Activated CD8-positive, alpha-beta T cell treated with anti-CD3 and anti-CD28 coated beads, Interleukin-2, amount 10 ng/mL, durations not matched to agents 7 days and 5 days (primary cell): ENCODE data around the gene FOXD2. TPM values are rescaled to one million over a fixed set of nuclear protein-coding genes. Genes with fewer than 3 reads are reported as not detected.
A peak's percentile ranks its signal among the peaks of the same experiment; 100 is the strongest.

Experiments used
- ATAC-seq: fragments of 150-1000 bp; cut with Tn5 transposase; one replicate; pipeline ENCODE4 v1.10.0; 2021; ENCODE audit warnings: moderate library complexity
- CTCF ChIA-PET: fragments of 350-600 bp; sonication (Branson Sonifier 250); formaldehyde crosslinking; loops from one replicate; lab custom pipeline; 2021; ENCODE audit warnings: antibody characterized with exemption; lab: Charles Lee
- POLR2A ChIA-PET: fragments of 350-600 bp; sonication (Branson Sonifier 250); formaldehyde crosslinking; loops from one replicate; lab custom pipeline; 2021; ENCODE audit warnings: antibody characterized with exemption; lab: Charles Lee
- DNase-seq: peaks from one replicate; pipeline ENCODE4 v3.0.0-alpha.2; 2020
- H3K27ac Mint-ChIP-seq: one replicate; pipeline ENCODE4 v1.8.0; 2021; ENCODE audit warnings: mild to moderate bottlenecking, mixed read lengths
- H3K27me3 Mint-ChIP-seq: one replicate; pipeline ENCODE4 v1.8.0; 2021; ENCODE audit warnings: low read depth, mixed read lengths
- H3K36me3 Mint-ChIP-seq: one replicate; pipeline ENCODE4 v1.8.0; 2021; ENCODE audit warnings: low read depth, mixed read lengths
- H3K4me1 Mint-ChIP-seq: one replicate; pipeline ENCODE4 v1.8.0; 2021; ENCODE audit warnings: low read depth, mixed read lengths
- H3K4me3 Mint-ChIP-seq: one replicate; pipeline ENCODE4 v1.8.0; 2021; ENCODE audit warnings: mild to moderate bottlenecking, mixed read lengths
- H3K9me3 Mint-ChIP-seq: one replicate; pipeline ENCODE4 v1.8.0; 2022; ENCODE audit warnings: mixed read lengths; ENCODE audit not compliant: insufficient read depth
- total RNA-seq, 2 experiments: library from RNA; stranded (reverse); gene quantifications; one replicate each; pipeline ENCODE4 v1.2.3, GENCODE V29; 2021

FOXD2 gene
- total RNA-seq, 2 experiments from 2014 or later, result 0.24 to 0.31 TPM

DNA sequence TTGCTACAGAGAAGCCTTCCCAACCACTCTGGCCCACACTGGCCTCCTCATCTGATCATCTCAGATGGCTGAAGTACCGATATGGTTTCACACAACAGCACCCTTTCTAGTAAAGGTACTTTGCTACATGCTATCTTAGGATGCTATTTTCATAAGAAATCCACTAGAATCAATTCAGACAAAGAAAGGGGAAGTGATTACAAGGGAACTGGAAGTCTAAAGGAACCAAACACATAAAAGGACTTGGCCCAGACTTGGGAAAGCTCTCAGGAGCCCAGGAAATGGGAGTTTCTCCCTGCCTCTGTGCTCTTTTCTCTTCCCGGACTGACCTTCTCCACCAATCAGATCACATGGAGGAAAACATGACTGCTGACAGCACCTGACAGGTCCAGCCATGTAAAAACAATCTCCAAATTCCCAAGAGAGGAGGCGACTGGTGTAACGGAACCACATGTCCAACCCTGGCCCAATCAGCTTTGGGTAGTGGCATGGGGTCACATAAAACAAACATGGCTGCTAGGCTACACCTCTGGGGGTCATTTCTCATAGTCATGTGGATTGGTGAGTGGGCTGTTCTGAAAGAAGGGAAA, 34.4 kb upstream of the FOXD2 start:
- ATAC-seq, result no peak
- Mint-ChIP-seq H3K36me3 (no peaks in the 10 kb centered on the region), H3K27me3 (peaks cover 22% of the 10 kb centered on the region), H3K4me1 (no peaks in the 10 kb centered on the region), H3K9me3 (no peaks in the 10 kb centered on the region), H3K27ac (no peak overlapping the region), H3K4me3 (no peak overlapping the region)
- ChIA-PET POLR2A (no interaction called here), CTCF (no interaction called here)
- no peak for DNase-seq

DNA sequence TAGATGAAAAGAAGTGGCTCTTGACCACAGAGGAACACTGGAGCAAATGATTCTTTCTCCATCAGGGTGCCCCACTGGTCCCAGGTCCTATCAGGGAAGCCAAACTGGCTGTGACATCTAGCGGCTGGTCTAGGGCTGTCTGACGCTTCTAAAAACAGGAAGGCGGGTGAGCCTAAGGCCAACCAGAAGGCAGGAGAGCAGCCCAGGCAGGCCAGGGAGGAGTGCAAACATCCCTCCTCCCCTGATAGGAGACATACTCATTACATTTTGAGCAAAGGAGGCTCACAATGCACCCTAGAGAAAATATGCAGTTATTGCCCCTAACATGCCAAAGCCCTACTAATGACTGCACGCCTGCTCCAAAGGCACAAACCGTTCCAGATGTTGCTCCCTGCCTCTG, 32.1 kb upstream of the FOXD2 start:
- ATAC-seq (no peak), DNase-seq (no peak)
- Mint-ChIP-seq H3K9me3 (no peaks in the 10 kb centered on the region), H3K27me3 (peaks cover 33% of the 10 kb centered on the region), H3K4me1 (no peaks in the 10 kb centered on the region), H3K4me3 (no peak overlapping the region), H3K36me3 (no peaks in the 10 kb centered on the region), H3K27ac (no peak overlapping the region)
- CTCF ChIA-PET, result interaction anchor here (2.8 kb wide), 1 partner anchor 32 kb away, joined by 12 read pairs; the partner anchor contains the start of gene FOXD2
- POLR2A ChIA-PET, result no interaction called here

DNA sequence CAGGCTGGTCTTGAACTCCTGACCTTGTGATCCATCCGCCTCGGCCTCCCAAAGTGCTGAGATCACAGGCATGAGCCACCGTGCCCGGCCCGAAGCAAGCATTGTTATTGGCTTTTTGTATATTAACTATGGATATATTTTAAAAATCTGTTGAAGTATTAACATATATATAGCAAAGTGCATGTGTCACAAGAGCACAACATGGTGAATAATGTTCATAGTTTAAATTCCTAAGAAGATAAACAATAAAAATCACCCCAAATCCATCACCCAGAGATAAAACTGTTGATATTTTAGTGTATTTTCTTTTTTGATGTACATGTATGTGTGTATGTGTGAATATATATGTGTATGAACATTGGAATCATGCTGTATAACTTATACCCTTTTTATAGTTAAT, 30.9 kb upstream of the FOXD2 start:
- Mint-ChIP-seq H3K4me1 (no peaks in the 10 kb centered on the region), H3K9me3 (no peaks in the 10 kb centered on the region), H3K4me3 (no peak overlapping the region), H3K27me3 (peaks cover 32% of the 10 kb centered on the region), H3K36me3 (no peaks in the 10 kb centered on the region), H3K27ac (no peak overlapping the region)
- ATAC-seq (no peak), DNase-seq (no peak)
- POLR2A ChIA-PET, result no interaction called here
- CTCF ChIA-PET, result interaction anchor here (2.8 kb wide), 1 partner anchor 31 kb away, joined by 12 read pairs; the partner anchor contains the start of gene FOXD2

GRCh38 chr1:47407481-47407880, 30.4 kb upstream of the FOXD2 start:
- Mint-ChIP-seq H3K4me3 (no peak overlapping the region), H3K27me3 (peaks cover 28% of the 10 kb centered on the region), H3K4me1 (no peaks in the 10 kb centered on the region), H3K9me3 (no peaks in the 10 kb centered on the region), H3K27ac (no peak overlapping the region), H3K36me3 (no peaks in the 10 kb centered on the region)
- ChIA-PET CTCF (interaction anchor here (0.6 to 2.8 kb wide), 2 partner anchors 30 to 404 kb away, joined by 3 to 12 read pairs; partner anchors contain the start of gene FOXD2), POLR2A (no interaction called here)
- no peak for DNase-seq
- no peak for ATAC-seq

GRCh38 chr1:47409311-47410067, 28.4 kb upstream of the FOXD2 start:
- no peaks in the 10 kb centered on the region for H3K4me1 Mint-ChIP-seq
- ChIA-PET POLR2A (no interaction called here), CTCF (no interaction called here)
- no peak overlapping the region for H3K27ac Mint-ChIP-seq
- H3K27me3 Mint-ChIP-seq, result peaks cover 35% of the 10 kb centered on the region
- ATAC-seq, result no peak
- H3K4me3 Mint-ChIP-seq, result no peak overlapping the region
- no peaks in the 10 kb centered on the region for H3K36me3 Mint-ChIP-seq
- no peaks in the 10 kb centered on the region for H3K9me3 Mint-ChIP-seq
- DNase-seq, result no peak

DNA sequence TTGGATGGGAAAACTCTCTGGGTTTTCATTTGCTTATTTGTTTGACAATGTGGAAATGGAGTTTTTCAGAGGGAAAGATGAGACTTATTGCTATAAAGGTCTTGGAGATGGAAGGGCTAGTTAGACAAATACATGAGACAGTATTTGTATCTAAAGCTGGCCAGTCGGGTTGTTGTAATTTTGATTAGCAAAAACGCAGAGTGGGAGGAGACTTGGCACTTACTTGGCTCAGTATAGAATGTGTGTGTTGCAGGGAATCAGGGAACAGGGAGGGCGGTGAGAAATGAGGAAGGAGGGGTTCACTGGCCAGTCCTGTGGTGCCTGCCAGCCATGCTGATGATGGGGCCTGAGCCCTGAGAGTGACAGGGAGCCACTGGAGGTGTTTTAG, 27.8 kb upstream of the FOXD2 start:
- Mint-ChIP-seq H3K36me3 (no peaks in the 10 kb centered on the region), H3K9me3 (no peaks in the 10 kb centered on the region), H3K4me3 (no peak overlapping the region), H3K4me1 (no peaks in the 10 kb centered on the region), H3K27me3 (peaks cover 39% of the 10 kb centered on the region), H3K27ac (no peak overlapping the region)
- ATAC-seq, result no peak
- ChIA-PET POLR2A (no interaction called here), CTCF (no interaction called here)
- no peak for DNase-seq

GRCh38 chr1:47411436-47411835, 26.4 kb upstream of the FOXD2 start:
- Mint-ChIP-seq H3K4me1 (peaks cover under 1% of the 10 kb centered on the region), H3K36me3 (no peaks in the 10 kb centered on the region), H3K9me3 (no peaks in the 10 kb centered on the region), H3K4me3 (no peak overlapping the region), H3K27me3 (peaks cover 38% of the 10 kb centered on the region), H3K27ac (no peak overlapping the region)
- ChIA-PET CTCF (no interaction called here), POLR2A (no interaction called here)
- ATAC-seq (no peak), DNase-seq (no peak)

GRCh38 chr1:47412437-47412836, 25.4 kb upstream of the FOXD2 start:
- peaks cover 5% of the 10 kb centered on the region for H3K4me1 Mint-ChIP-seq
- H3K27ac Mint-ChIP-seq, result no peak overlapping the region
- ATAC-seq (no peak), DNase-seq (no peak)
- no peaks in the 10 kb centered on the region for H3K36me3 Mint-ChIP-seq
- H3K9me3 Mint-ChIP-seq, result no peaks in the 10 kb centered on the region
- ChIA-PET CTCF (no interaction called here), POLR2A (no interaction called here)
- no peak overlapping the region for H3K4me3 Mint-ChIP-seq
- H3K27me3 Mint-ChIP-seq, result peaks cover 44% of the 10 kb centered on the region

DNA sequence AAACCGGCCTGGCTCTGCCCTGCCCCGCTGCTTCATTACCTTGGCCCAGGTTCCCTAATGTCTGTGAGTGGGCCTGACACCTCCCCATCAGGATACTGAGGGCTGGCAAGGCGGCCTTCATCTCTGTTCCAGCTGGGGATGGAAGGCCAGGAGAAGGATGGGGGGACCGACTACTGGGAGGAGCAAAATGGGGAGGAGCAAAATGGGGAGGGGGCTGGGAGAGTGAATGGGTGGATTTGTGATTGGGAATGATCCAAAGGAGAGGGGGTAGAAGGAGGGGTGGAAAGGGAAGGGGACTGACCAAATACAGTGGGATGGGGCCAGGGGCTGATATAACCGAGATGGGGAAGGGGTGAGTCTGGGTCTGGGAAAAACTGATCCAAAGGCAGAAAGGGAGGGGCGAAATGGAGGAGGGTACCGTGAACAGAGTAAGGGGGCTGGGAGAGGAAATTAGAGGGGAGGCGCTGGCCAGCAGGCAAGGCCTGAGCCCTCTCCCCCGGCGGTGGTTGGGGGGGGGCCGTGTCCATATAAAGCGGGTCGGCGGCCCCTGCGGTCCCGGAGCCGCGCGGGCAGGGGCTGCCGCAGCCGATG, 22.0 kb upstream of the FOXD2 start, which contains the start of gene FOXE3:
Gene FOXE3, plus strand, starts transcription at position 558 of the 591 bp plus-strand sequence. Its CDS starts 31 bp downstream, at position 589.
- peaks cover 54% of the 10 kb centered on the region for H3K27me3 Mint-ChIP-seq
- peaks cover 7% of the 10 kb centered on the region for H3K4me1 Mint-ChIP-seq

DNA sequence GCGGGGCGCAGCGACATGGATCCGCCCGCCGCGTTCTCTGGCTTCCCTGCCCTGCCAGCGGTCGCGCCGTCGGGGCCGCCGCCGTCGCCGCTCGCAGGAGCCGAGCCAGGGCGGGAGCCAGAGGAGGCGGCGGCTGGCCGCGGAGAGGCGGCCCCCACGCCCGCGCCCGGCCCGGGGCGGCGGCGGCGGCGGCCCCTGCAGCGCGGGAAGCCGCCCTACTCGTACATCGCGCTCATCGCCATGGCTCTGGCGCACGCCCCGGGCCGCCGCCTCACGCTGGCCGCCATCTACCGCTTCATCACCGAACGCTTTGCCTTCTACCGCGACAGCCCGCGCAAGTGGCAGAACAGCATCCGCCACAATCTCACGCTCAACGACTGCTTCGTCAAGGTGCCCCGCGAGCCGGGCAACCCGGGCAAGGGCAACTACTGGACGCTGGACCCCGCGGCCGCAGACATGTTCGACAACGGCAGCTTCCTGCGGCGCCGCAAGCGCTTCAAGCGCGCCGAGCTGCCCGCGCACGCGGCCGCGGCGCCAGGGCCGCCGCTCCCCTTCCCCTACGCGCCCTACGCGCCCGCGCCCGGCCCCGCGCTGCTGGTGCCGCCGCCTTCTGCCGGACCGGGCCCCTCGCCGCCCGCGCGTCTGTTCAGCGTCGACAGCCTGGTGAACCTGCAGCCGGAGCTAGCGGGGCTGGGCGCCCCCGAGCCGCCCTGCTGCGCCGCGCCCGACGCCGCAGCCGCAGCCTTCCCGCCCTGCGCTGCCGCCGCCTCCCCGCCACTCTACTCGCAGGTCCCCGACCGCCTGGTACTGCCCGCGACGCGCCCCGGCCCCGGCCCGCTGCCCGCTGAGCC, 21.3 kb upstream of the FOXD2 start:
- H3K27ac Mint-ChIP-seq, result no peak overlapping the region
- H3K9me3 Mint-ChIP-seq, result no peaks in the 10 kb centered on the region
- H3K4me1 Mint-ChIP-seq, result peaks cover 7% of the 10 kb centered on the region
- no peaks in the 10 kb centered on the region for H3K36me3 Mint-ChIP-seq
- H3K27me3 Mint-ChIP-seq, result peaks cover 51% of the 10 kb centered on the region
- ATAC-seq (peak; percentile 57), DNase-seq (no peak)
- CTCF ChIA-PET, result interaction anchor here (1.0 to 2.5 kb wide), 2 partner anchors 15 to 21 kb away, joined by 3 to 10 read pairs; partner anchors contain the start of gene FOXD2
- peak overlapping the region; percentile 39 for H3K4me3 Mint-ChIP-seq
- POLR2A ChIA-PET, result no interaction called here

More for the DNA sequence above, 22.0 kb upstream of the FOXD2 start, which contains the start of gene FOXE3:
- no peaks in the 10 kb centered on the region for H3K9me3 Mint-ChIP-seq
- DNase-seq, result no peak
- no peaks in the 10 kb centered on the region for H3K36me3 Mint-ChIP-seq
- ChIA-PET POLR2A (no interaction called here), CTCF (interaction anchor here (1.0 to 2.5 kb wide), 3 partner anchors 16 to 22 kb away, joined by 3 to 10 read pairs (median 3); partner anchors contain the start of gene FOXD2)
- ATAC-seq, result no peak
- H3K4me3 Mint-ChIP-seq, result peak within 1 kb of the TSS; percentile 39
- no peak within 1 kb of the TSS for H3K27ac Mint-ChIP-seq
